Body of pancreas (tissue), 4 donors: Measurements from ENCODE around the gene TLR1.

Experiments used
- POLR2A ChIP-seq, 3 donors: fragments of 450-650 bp; IDR thresholded peaks; one replicate each; pipeline ENCODE4 v1.6.1; 2016; ENCODE audit warnings: antibody characterized with exemption in 3 of 3, mild to moderate bottlenecking in 2 of 3
- TF ChIP-seq, protein P1 (sequence below), 7 experiments: fragments of 450-650 bp in 4 of 7; fragments of 200-600 bp in 3 of 7; sonication (generic) in 3 of 7; IDR thresholded peaks; one replicate each; pipeline ENCODE4 v1.5.1; 2016 to 2019; ENCODE audit warnings: antibody characterized with exemption in 7 of 7

DNA sequence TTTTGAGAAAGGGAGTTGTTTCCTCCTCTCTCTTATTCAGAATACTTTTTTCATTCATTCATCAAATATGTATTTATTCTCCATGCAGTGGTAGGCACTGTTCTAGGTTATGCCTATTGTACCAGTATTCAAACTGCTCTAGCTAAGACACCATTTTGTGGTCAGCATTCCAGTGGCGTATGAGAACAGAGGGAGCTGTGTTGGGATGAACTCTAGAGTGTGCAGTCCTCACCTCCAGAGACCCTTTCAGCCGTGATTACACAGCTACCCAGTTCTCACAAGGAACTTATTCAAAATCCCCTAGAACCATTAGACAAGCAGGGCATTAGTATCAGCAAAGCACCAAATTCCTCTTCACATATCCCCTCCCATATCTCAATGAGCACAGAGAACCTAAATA is 4.2 kb downstream of the TLR1 start:
- TF ChIP-seq, protein P1, sequence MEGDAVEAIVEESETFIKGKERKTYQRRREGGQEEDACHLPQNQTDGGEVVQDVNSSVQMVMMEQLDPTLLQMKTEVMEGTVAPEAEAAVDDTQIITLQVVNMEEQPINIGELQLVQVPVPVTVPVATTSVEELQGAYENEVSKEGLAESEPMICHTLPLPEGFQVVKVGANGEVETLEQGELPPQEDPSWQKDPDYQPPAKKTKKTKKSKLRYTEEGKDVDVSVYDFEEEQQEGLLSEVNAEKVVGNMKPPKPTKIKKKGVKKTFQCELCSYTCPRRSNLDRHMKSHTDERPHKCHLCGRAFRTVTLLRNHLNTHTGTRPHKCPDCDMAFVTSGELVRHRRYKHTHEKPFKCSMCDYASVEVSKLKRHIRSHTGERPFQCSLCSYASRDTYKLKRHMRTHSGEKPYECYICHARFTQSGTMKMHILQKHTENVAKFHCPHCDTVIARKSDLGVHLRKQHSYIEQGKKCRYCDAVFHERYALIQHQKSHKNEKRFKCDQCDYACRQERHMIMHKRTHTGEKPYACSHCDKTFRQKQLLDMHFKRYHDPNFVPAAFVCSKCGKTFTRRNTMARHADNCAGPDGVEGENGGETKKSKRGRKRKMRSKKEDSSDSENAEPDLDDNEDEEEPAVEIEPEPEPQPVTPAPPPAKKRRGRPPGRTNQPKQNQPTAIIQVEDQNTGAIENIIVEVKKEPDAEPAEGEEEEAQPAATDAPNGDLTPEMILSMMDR (IDR thresholded peaks at IDR 0.05) = no peak
- TF ChIP-seq POLR2A (IDR thresholded peaks at IDR 0.05) = no peak
